Measurements from ENCODE around the gene HIVEP3.
"Not testable (repeated sequence)": the region's sequence is repeated elsewhere in the genome, so short reads cannot be mapped to it uniquely, and the experiment has no call there.

The HIVEP3 gene

GRCh38 chr1:41698916-41699860 lies 219.5 kb downstream of the HIVEP3 start:
- in situ Hi-C loops (cut with HindIII; ENCODE audit: low sequenced_read_pairs), result no loop called here

- in situ Hi-C loops (cut with HindIII; ENCODE audit: low sequenced_read_pairs), result no loop called here
Observed at GRCh38 chr1:41696381-41696780, 222.3 kb downstream of the HIVEP3 start.

- in situ Hi-C loops (cut with HindIII; ENCODE audit: low sequenced_read_pairs), result no loop called here
Observed at GRCh38 chr1:41695118-41695745, 223.5 kb downstream of the HIVEP3 start.

GRCh38 chr1:41691966-41692365 lies 226.8 kb downstream of the HIVEP3 start:
- in situ Hi-C loops (cut with HindIII; ENCODE audit: low sequenced_read_pairs), result not testable (repeated sequence)

GRCh38 chr1:41691424-41691823 lies 227.3 kb downstream of the HIVEP3 start:
- in situ Hi-C loops (cut with HindIII; ENCODE audit: low sequenced_read_pairs), result no loop called here

GRCh38 chr1:41690331-41690730 lies 228.4 kb downstream of the HIVEP3 start:
- in situ Hi-C loops (cut with HindIII; ENCODE audit: low sequenced_read_pairs), result no loop called here

- in situ Hi-C loops (cut with HindIII; ENCODE audit: low sequenced_read_pairs), result no loop called here
Observed at GRCh38 chr1:41689558-41689981, 229.2 kb downstream of the HIVEP3 start.

GRCh38 chr1:41689139-41689538 lies 229.6 kb downstream of the HIVEP3 start:
- in situ Hi-C loops (cut with HindIII; ENCODE audit: low sequenced_read_pairs), result no loop called here

- in situ Hi-C loops (cut with HindIII; ENCODE audit: low sequenced_read_pairs), result no loop called here
Observed at GRCh38 chr1:41687007-41687406, 231.7 kb downstream of the HIVEP3 start.

- in situ Hi-C loops (cut with HindIII; ENCODE audit: low sequenced_read_pairs), result no loop called here
Observed at GRCh38 chr1:41683681-41684500, 234.8 kb downstream of the HIVEP3 start.

GRCh38 chr1:41682845-41683625 lies 235.7 kb downstream of the HIVEP3 start:
- in situ Hi-C loops (cut with HindIII; ENCODE audit: low sequenced_read_pairs), result no loop called here

GRCh38 chr1:41682149-41682548 lies 236.6 kb downstream of the HIVEP3 start:
- in situ Hi-C loops (cut with HindIII; ENCODE audit: low sequenced_read_pairs), result no loop called here

- in situ Hi-C loops (cut with HindIII; ENCODE audit: low sequenced_read_pairs), result no loop called here
Observed at GRCh38 chr1:41681331-41682098, 237.2 kb downstream of the HIVEP3 start.

GRCh38 chr1:41679994-41680393 lies 238.7 kb downstream of the HIVEP3 start:
- in situ Hi-C loops (cut with HindIII; ENCODE audit: low sequenced_read_pairs), result no loop called here

- in situ Hi-C loops (cut with HindIII; ENCODE audit: low sequenced_read_pairs), result no loop called here
Observed at GRCh38 chr1:41679531-41679930, 239.2 kb downstream of the HIVEP3 start.

GRCh38 chr1:41678111-41678878 lies 240.4 kb downstream of the HIVEP3 start:
- in situ Hi-C loops (cut with HindIII; ENCODE audit: low sequenced_read_pairs), result no loop called here

- in situ Hi-C loops (cut with HindIII; ENCODE audit: low sequenced_read_pairs), result no loop called here
Observed at GRCh38 chr1:41677620-41678019, 241.1 kb downstream of the HIVEP3 start.

- in situ Hi-C loops (cut with HindIII; ENCODE audit: low sequenced_read_pairs), result no loop called here
Observed at GRCh38 chr1:41675401-41675800, 243.3 kb downstream of the HIVEP3 start.

GRCh38 chr1:41674522-41674921 lies 244.2 kb downstream of the HIVEP3 start:
- in situ Hi-C loops (cut with HindIII; ENCODE audit: low sequenced_read_pairs), result no loop called here
